ENCODE measurements around the gene STARD7. TPM values are rescaled to one million over a fixed set of nuclear protein-coding genes. Genes with fewer than 3 reads are reported as not detected.

STARD7 gene
- total and polyA plus RNA-seq, 9 of the 15 experiments (the other 6 are each of a cell fraction or from before 2014, with no cell fraction given), result 90.9 to 196 (median 145) TPM

GRCh38 chr2:96251721-96252292 is 43.2 kb upstream of the STARD7 start (continued):
- no peak for TF ChIP-seq CUX1 (CRISPR knock-in tag; IDR thresholded peaks at IDR 0.05)
- TF ChIP-seq MCM3 (IDR thresholded peaks at IDR 0.05), result no peak
- no peak for TF ChIP-seq CAMTA2 (CRISPR knock-in tag; conservative IDR thresholded peaks at IDR 0.05)
- no peak for TF ChIP-seq CREB5 (CRISPR knock-in tag; IDR thresholded peaks at IDR 0.05)
- no peak for TF ChIP-seq ZNF318 (IDR thresholded peaks at IDR 0.05; ENCODE audit: borderline replicate concordance in 1 of 2, low read depth in 1 of 2)
- no peak for TF ChIP-seq ZNF280B (CRISPR knock-in tag; IDR thresholded peaks at IDR 0.05)
- no peak for TF ChIP-seq ZNF280A (IDR thresholded peaks at IDR 0.05; ENCODE audit: low read depth, partially characterized antibody)
- no peak for TF ChIP-seq PCBP1 (IDR thresholded peaks at IDR 0.05; ENCODE audit: low read depth, low read length, poor library complexity, severe bottlenecking)

Data from K562 (cell line).